Left lung (tissue), 10 donors: ENCODE data around the gene CD37. TPM values are rescaled to one million over a fixed set of nuclear protein-coding genes. Genes with fewer than 3 reads are reported as not detected.

Experiments
- ATAC-seq: fragments of 200-7000 bp; cut with Tn5 transposase; one replicate; pipeline ENCODE4 v1.9.1; 2020; ENCODE audit warnings: moderate library complexity
- DNase-seq, 4 donors: peaks; one replicate each; pipeline ENCODE4 v3.0.0-alpha.2; 2013 to 2020
- H3K27ac ChIP-seq, 2 donors: fragments of 200-600 bp; sonication (generic) in 1 of 2; one replicate each; pipeline versions ENCODE4 v1.5.0 to v1.8.0; 2020 to 2021
- H3K27me3 ChIP-seq, 2 donors: fragments of 200-600 bp; sonication (generic) in 1 of 2; one replicate each; pipeline versions ENCODE4 v1.5.0 to v1.8.0; 2020 to 2021
- H3K36me3 ChIP-seq, 2 donors: fragments of 200-600 bp; sonication (generic) in 1 of 2; one replicate each; pipeline versions ENCODE4 v1.5.0 to v1.8.0; 2020 to 2021
- H3K4me1 ChIP-seq, 2 donors: fragments of 200-600 bp; one replicate each; pipeline ENCODE4 v1.8.0; 2021
- H3K4me3 ChIP-seq, 2 donors: fragments of 200-600 bp; sonication (generic) in 1 of 2; one replicate each; pipeline versions ENCODE4 v1.5.0 to v1.8.0; 2020 to 2021; ENCODE audit warnings: mild to moderate bottlenecking in 1 of 2
- H3K9me3 ChIP-seq, 2 donors: fragments of 200-600 bp; sonication (generic) in 1 of 2; one replicate each; pipeline versions ENCODE4 v1.5.0 to v1.8.0; 2020 to 2021
- CTCF ChIP-seq, 2 donors: fragments of 200-600 bp; sonication (generic) in 1 of 2; IDR thresholded peaks; one replicate each; pipeline versions ENCODE4 v1.5.0 to v1.8.0; 2021; ENCODE audit warnings: antibody characterized with exemption in 2 of 2
- intact Hi-C, 2 donors: fragments of 100-400 bp; cut with DNase I; formaldehyde crosslinking; loops; one replicate each; pipeline versions ENCODE4 v1.11.2 to v1.14.2; 2022
- polyA plus RNA-seq, 6 donors: library from polyadenylated mRNA; unstranded; fragments of 120-200 nt; gene quantifications; one replicate each; pipeline ENCODE4 v1.2.1, GENCODE V29; 2013; ENCODE audit not compliant: insufficient read length in 6 of 6
- total RNA-seq, 2 donors: library from RNA; stranded (reverse); fragmentation: NEBNext Ultra II Directional; extraction: Animal tissue kit (Norgen Biotek cat#: 25700); gene quantifications; one replicate each; pipeline ENCODE4 v1.2.1, GENCODE V29; 2021
- donor health status: DM: no; HTN: yes; CAD: no.
- donor health status: DM: no; HTN: no; CAD: no.

Gene CD37
- total and polyA plus RNA-seq, 8 donors = 36.5 to 83.2 (median 55.5) TPM

GRCh38 chr19:49363268-49364082 is 28.3 kb downstream of the CD37 start, which contains the start of gene DKKL1:
Gene DKKL1, plus strand, starts transcription at chr19:49363877. Its CDS starts 122 bp downstream, at chr19:49363999.
- intact Hi-C loops = no loop called here
- Histone ChIP-seq H3K4me1 (peaks cover 7 to 20% of the 10 kb centered on the region in 2 donors), H3K36me3 (peaks cover 0 to 12% of the 10 kb centered on the region in 2 donors), H3K4me3 (peak within 1 kb of the TSS; percentile 55 to 71), H3K27me3 (peaks cover 0 to 43% of the 10 kb centered on the region in 2 donors), H3K9me3 (peaks cover 0 to 4% of the 10 kb centered on the region in 2 donors), H3K27ac (peak within 1 kb of the TSS; percentile 83 to 90)
- ATAC-seq (peak; percentile 87), DNase-seq (peak; percentile 91 to 99 (median 97))
- TF ChIP-seq CTCF (IDR thresholded peaks at IDR 0.05) = no peak

GRCh38 chr19:49364083-49364737 is 29.0 kb downstream of the CD37 start:
- peaks cover 0 to 4% of the 10 kb centered on the region in 2 donors for H3K36me3 ChIP-seq
- DNase-seq (no peak), ATAC-seq (no peak)
- peaks cover 7 to 20% of the 10 kb centered on the region in 2 donors for H3K4me1 ChIP-seq
- intact Hi-C loops = no loop called here
- no peak for TF ChIP-seq CTCF (IDR thresholded peaks at IDR 0.05)
- peaks cover 0 to 43% of the 10 kb centered on the region in 2 donors for H3K27me3 ChIP-seq
- peaks cover 0 to 12% of the 10 kb centered on the region in 2 donors for H3K9me3 ChIP-seq
- peak overlapping the region; percentile 14 to 71 for H3K4me3 ChIP-seq
- peak overlapping the region; percentile 69 to 71 for H3K27ac ChIP-seq

GRCh38 chr19:49366110-49366509 is 30.9 kb downstream of the CD37 start:
- no peak overlapping the region for H3K4me3 ChIP-seq
- intact Hi-C loops = no loop called here
- TF ChIP-seq CTCF (IDR thresholded peaks at IDR 0.05) = no peak
- no peak overlapping the region for H3K27ac ChIP-seq
- no peaks in the 10 kb centered on the region for H3K36me3 ChIP-seq
- H3K9me3 ChIP-seq = peaks cover 0 to 27% of the 10 kb centered on the region in 2 donors
- peaks cover 0 to 36% of the 10 kb centered on the region in 2 donors for H3K27me3 ChIP-seq
- DNase-seq (no peak), ATAC-seq (no peak)
- H3K4me1 ChIP-seq = peaks cover 7 to 20% of the 10 kb centered on the region in 2 donors

- Histone ChIP-seq H3K36me3 (no peaks in the 10 kb centered on the region), H3K9me3 (peaks cover 0 to 27% of the 10 kb centered on the region in 2 donors), H3K4me1 (peaks cover 2 to 4% of the 10 kb centered on the region in 2 donors), H3K27ac (no peak overlapping the region), H3K4me3 (no peak overlapping the region), H3K27me3 (peaks cover 0 to 9% of the 10 kb centered on the region in 2 donors)
- ATAC-seq = no peak
- DNase-seq = no peak
- intact Hi-C loops = no loop called here
- TF ChIP-seq CTCF (IDR thresholded peaks at IDR 0.05) = no peak
Observed at GRCh38 chr19:49368711-49369358, 33.6 kb downstream of the CD37 start.
